TTC549 (cell line): ENCODE data around the gene WAC.

ENCODE experiments used
- FAIRE-seq: peaks from 2 replicates; lab custom pipeline; 2012; peaks lifted over from hg19 to GRCh38; lab: Jason Lieb, UNC

WAC gene

GRCh38 chr10:28533571-28534304 lies 820 bp downstream of the WAC start:
- no peak for FAIRE-seq

GRCh38 chr10:28535846-28536245 lies 2.9 kb downstream of the WAC start:
- FAIRE-seq: no peak

DNA sequence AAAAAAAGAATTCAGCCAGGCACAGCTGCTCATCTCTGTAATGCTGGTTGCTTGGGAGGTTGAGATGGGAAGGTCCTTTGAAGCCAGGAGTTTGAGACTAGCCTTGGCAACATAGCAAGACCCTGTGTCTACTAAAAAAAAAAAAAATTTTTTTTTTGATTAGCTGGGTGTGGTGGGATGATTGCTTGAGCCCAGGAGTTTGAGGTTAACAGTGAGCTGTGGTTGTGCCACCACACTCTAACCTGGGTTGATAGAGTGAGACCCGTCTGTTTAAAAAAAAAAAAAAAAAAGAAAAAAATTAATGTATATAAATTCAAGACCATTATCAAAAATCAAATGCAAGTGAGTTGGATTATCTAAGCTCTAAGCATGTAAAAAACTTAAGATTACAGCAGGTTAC lies 5.7 kb downstream of the WAC start:
- FAIRE-seq: no peak

DNA sequence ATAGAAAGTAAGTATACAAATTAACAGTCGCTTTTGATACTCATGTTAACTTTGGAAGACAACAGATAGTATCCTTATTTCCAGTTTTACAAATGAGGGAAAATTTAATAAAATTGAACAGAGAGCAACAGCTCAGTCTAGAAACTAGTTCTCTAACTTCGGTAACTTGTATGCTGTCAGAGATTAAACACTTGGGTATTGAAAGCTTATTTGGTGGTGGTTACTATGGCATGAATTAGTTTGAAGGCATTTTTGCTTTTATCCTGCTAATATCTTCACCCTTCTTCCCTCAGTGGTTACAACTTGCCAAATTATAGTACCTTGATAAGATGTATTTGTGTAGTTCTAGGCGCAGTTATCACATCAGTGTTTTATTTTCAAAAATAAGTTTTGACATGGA lies 7.2 kb downstream of the WAC start:
- no peak for FAIRE-seq

- FAIRE-seq: no peak
Observed at GRCh38 chr10:28541717-28542365, 8.9 kb downstream of the WAC start.

DNA sequence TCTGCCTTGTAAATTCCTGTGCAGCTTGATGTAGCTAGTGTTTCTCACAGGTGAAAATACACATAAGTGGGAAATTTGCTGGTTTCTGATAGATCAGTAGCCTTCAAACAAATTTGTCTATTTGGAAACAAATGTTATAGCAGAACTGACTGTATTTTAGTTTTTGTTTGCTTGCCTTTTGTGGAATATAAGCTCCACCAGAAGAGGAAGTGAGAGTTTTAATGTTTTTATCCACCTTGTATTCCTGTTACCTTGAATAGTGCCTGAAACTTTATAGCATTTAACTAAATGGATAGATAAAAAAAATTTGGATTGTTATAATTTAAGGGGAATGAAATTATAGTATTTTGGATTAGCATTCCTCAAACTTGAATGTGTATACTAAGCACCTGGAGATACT lies 9.8 kb downstream of the WAC start:
- FAIRE-seq: no peak

- no peak for FAIRE-seq
Observed at GRCh38 chr10:28544058-28544457, 11.1 kb downstream of the WAC start.

GRCh38 chr10:28545967-28546644 lies 13.2 kb downstream of the WAC start:
- FAIRE-seq: no peak

DNA sequence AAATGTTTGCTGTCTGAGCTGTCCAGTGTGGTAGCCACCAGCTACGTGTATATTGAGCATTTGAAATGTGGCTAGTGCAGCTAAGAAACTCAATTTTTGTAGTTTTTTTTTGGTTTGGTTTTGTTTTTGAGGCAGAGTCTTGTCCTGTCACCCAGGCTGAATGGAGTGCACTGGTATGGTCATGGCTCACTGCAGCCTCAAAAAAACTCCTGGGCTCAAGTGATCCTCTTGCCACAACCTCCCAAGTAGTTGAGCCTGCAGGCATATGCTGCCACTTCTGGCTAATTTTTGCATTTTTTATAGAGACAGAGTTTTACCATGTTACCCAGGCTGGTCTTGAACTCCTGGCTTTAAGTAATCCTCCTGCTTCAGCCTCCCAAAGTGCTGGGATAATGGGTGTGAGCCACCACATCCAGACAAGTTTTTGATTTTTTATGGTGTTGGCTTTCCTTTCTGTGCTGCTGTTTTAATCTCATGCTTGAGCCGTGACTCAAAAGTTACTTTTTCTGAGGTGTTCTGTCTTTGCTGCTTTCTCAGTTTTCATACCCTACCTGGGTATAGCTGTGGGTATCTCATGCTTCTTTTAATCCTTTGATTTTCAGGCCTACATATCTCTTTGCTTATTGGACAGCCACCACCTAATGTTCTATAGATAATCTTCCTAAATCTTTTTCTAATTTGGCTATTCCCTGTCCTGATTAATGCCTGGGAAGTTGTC lies 16.0 kb downstream of the WAC start:
- no peak for FAIRE-seq

DNA sequence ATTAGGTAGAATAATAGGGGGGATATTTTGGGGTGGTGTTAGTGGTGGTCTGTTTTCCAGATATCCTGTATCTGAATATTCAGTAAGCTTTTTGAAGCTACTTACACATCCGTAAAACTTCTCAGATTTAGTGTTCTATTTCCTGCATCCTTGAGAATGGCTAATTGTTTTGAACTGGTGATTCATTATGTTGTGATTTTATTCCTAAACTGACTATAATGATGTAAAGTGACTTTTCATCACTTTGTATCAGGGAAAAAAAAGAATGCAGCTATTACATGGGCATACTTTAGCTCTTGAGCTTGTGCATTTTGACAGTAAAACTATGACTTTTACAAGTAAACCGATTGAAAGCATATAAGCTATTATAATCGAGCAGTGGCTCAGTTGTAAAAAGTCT lies 18.2 kb downstream of the WAC start:
- no peak for FAIRE-seq

- no peak for FAIRE-seq
Observed at GRCh38 chr10:28552775-28553174, 19.9 kb downstream of the WAC start.

GRCh38 chr10:28554009-28554408 lies 21.1 kb downstream of the WAC start:
- no peak for FAIRE-seq

GRCh38 chr10:28554952-28555351 lies 22.0 kb downstream of the WAC start:
- FAIRE-seq: no peak

- no peak for FAIRE-seq
Observed at GRCh38 chr10:28555358-28555757, 22.4 kb downstream of the WAC start.

GRCh38 chr10:28556142-28556541 lies 23.2 kb downstream of the WAC start:
- FAIRE-seq: no peak

DNA sequence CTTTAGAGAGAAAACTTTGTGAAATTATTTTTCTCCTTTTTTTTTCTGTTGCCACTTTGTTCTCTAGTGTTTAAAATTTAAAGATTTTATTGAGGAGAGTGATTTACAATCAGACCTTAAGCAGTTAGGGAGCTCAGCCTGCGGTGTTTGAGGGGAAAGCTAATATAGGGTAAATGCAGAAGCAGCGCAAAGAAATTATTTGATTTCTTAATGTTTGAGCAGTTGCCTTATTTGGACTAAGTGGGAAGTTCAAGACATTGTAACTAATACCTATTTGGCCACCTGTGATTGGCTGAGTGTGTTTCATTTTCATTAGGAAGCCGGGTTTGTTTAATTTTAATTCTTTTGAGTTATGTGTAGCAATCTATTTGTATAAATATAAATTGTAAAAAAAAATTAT lies 25.3 kb downstream of the WAC start:
- FAIRE-seq: no peak

DNA sequence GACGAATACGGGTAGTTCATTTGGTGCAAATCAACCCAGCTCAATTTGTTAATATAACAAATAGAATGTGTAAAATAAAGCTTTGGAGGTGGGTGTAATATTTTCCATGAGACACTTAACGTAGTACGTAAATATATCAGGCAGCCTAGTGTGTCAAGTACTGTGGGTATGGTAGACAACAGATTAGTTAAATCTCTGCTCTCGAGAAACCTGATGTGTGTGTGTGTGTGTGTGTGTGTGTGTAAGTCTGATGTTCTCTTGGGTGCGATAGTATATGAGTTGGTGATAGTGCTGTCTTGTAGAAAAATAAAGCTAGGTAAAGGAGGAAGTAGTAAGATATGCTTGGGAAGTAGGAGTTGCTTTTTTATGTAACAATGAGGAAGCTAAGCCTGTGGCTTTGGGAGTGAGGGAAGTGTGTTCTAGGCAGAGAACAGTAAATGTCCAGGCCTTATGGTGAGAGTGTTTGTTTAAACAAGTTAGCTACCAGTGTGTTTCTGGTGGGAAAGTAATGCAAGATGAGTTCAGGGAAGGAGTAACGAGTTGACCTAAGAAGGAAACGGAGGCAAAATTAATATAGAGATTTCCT lies 26.1 kb downstream of the WAC start:
- FAIRE-seq: no peak

DNA sequence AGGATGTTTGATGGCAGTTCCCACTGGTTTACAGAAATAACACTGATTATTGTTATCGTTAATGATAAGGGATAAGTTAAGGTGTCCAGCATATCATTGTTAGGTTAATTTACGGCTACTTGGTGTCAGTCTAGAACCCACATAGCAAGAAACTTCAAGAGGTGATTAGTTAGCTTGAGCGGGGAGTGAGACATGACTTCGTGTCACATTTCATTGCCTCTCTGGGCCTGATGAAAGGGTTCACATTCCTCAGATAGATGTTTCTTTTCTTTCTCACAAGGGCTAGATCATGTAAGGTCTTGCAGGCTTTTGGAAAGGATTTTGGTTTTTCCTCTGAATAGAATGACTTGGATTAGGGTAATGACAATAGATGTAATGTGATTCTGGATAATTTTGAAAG lies 26.7 kb downstream of the WAC start:
- FAIRE-seq: no peak

- no peak for FAIRE-seq
Observed at GRCh38 chr10:28560617-28561016, 27.7 kb downstream of the WAC start.

DNA sequence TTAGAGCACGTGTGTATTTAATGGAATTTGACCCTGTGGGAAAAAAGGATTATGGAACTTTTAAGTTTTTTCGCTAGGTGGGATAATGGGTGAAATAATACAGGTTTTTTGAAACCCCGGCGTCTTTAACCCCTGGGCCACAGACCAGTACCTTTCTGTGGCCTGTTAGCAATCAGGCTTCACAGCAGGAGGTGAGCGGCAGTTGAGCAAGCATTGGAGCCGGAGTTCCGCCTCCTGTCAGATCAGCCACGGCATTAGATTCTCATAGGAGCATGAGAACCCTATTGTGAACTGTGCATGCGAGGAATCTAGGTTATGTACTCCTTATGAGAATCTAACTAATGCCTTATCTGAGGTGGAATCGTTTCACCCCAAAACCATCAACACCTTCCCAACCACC lies 28.6 kb downstream of the WAC start:
- no peak for FAIRE-seq

DNA sequence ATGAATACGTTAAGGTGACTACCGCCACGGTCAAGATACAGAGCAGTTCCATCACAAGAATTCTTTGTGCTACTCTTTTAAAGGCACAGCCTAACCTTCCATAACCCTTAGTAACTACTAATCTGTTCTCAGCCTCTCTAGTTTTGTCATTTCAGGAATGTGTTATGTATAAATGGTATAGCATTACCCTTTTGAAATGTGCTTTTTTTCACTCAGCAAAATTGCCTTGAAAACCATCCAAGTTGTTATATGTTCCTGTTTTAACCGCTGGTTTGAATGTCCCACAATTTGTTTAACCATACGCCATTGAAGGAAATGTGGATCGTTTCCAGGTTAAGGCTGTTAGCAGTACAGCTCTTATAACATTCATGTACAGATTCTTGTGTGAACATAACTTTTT lies 32.0 kb downstream of the WAC start:
- FAIRE-seq: no peak

DNA sequence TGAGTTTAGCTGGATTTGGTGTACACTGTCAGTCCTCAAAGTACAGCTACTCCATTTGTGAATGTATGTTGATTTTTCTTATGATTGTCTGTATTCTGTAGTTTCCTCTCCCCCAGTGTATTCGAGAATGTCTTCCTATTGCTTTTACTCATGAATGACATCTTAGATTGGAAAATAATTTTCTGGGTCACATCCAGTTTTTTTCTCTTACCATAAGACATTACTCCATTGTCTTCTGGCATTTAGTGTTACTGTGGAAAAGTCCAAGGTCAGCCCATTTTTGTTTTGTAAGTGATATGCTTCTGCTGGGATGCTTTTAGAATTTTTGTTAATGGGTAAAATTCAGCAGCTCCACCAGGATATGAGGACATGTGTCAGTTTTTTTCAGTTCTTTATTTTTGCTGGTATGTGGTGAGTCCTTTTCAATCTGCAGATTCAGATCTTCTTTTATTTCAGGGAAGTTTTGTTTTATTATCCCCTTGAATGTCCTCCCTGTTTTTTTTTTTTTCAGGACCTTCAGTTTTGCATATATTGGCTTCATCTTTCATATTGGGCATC lies 33.6 kb downstream of the WAC start:
- no peak for FAIRE-seq
